ENCODE results near the gene DPYD.

Gene DPYD

GRCh38 chr1:97073936-97074335 is 846.9 kb downstream of the DPYD start:
- DNase-seq: no peak

GRCh38 chr1:97073169-97073568 is 847.7 kb downstream of the DPYD start:
- DNase-seq: no peak

GRCh38 chr1:97071173-97071572 is 849.7 kb downstream of the DPYD start:
- no peak for DNase-seq

GRCh38 chr1:97070376-97070775 is 850.5 kb downstream of the DPYD start:
- DNase-seq: no peak

GRCh38 chr1:97069312-97069711 is 851.5 kb downstream of the DPYD start:
- no peak for DNase-seq

- DNase-seq: no peak
Observed at GRCh38 chr1:97066860-97067259, 854.0 kb downstream of the DPYD start.

GRCh38 chr1:97063532-97063931 is 857.3 kb downstream of the DPYD start:
- no peak for DNase-seq

GRCh38 chr1:97061604-97062003 is 859.2 kb downstream of the DPYD start:
- DNase-seq: no peak

- DNase-seq: no peak
Observed at GRCh38 chr1:97056386-97056785, 864.4 kb downstream of the DPYD start.

GRCh38 chr1:97053268-97053667 is 867.6 kb downstream of the DPYD start:
- DNase-seq: peak in 1 of 2 experiments; percentile 10

GRCh38 chr1:97051823-97052222 is 869.0 kb downstream of the DPYD start:
- no peak for DNase-seq

GRCh38 chr1:97050506-97050905 is 870.3 kb downstream of the DPYD start:
- peak in 1 of 2 experiments; percentile 54 for DNase-seq

- DNase-seq: no peak
Observed at GRCh38 chr1:97047421-97047793, 873.4 kb downstream of the DPYD start.

- DNase-seq: no peak
Observed at GRCh38 chr1:97046765-97047420, 873.9 kb downstream of the DPYD start.

GRCh38 chr1:97044159-97044760 is 876.6 kb downstream of the DPYD start:
- DNase-seq: no peak

GRCh38 chr1:97042551-97042950 is 878.3 kb downstream of the DPYD start:
- no peak for DNase-seq

- DNase-seq: no peak
Observed at GRCh38 chr1:97041026-97041425, 879.8 kb downstream of the DPYD start.

GRCh38 chr1:97038410-97038809 is 882.4 kb downstream of the DPYD start:
- no peak for DNase-seq

GRCh38 chr1:97034651-97035050 is 886.2 kb downstream of the DPYD start:
- DNase-seq: no peak

- peak in 1 of 2 experiments; percentile 3 for DNase-seq
Observed at GRCh38 chr1:97033949-97034348, 886.9 kb downstream of the DPYD start.
